ENCODE data around the gene KCNH3. TPM values are rescaled to one million over a fixed set of nuclear protein-coding genes. Genes with fewer than 3 reads are reported as not detected.

The KCNH3 gene
- total RNA-seq, 1 donor from 2014 or later, result 7.5 TPM

GRCh38 chr12:49545815-49546214 is 7.0 kb downstream of the KCNH3 start:
- no peak for DNase-seq

DNA sequence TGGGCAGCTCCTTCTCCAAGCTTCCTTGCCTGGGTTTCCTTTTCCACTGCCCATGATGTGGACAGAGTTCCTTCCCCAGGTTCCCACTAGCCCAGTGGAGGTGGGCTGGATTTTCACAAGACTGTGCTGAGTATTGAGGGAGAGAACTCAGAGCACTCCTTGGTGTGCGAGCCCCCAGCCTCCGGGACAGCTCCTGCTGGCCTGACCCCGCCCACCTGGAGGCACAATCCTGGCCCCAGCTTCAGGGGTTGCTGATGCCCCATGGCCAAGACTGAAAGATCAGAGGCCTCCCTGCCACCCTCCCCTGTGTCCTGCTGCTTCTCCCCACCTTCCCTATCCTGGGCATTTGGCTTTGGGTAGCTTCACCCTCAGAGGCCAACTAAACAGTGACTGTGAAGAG is 7.7 kb downstream of the KCNH3 start:
- no peak for DNase-seq

GRCh38 chr12:49547090-49547690 is 8.4 kb downstream of the KCNH3 start:
- DNase-seq, result no peak

DNA sequence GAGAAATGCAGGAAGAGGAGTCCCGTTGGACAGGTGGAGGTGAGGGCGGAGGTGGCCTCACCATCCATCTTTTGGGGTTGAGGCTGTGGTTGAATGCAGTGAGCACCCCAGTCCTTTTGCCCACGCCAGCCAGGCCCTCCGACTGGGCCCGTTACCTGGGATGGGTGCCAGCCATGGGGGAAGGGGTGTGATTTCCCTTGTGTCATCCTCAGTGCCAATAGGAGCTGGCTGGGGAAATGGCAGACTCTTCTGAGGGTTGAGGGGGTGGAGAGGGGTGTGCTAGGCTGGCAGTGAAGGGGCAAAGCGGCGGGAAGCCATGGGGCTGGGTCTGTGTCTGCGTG is 9.6 kb downstream of the KCNH3 start:
- DNase-seq, result no peak

DNA sequence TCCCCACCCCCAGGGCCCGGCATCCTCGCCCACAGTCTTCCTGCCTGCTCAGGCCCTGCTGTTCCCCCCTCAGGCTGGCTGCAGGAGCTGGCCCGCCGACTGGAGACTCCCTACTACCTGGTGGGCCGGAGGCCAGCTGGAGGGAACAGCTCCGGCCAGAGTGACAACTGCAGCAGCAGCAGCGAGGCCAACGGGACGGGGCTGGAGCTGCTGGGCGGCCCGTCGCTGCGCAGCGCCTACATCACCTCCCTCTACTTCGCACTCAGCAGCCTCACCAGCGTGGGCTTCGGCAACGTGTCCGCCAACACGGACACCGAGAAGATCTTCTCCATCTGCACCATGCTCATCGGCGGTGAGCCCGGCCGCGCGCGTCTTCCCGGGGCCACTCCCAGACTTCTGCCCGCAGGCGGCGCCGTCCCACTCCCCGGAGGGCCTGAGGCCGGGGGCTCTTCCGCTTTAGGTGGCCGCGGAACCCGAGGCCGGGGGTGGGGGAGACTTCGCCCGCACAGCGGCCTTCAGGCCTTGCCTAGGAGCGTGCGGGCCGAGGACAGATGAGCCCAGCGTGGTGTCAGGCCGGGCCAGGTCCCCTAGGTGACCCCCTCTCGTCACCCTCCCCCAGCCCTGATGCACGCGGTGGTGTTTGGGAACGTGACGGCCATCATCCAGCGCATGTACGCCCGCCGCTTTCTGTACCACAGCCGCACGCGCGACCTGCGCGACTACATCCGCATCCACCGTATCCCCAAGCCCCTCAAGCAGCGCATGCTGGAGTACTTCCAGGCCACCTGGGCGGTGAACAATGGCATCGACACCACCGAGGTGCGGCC is 10.2 kb downstream of the KCNH3 start:
- DNase-seq, result no peak

- no peak for DNase-seq
Measured at GRCh38 chr12:49549735-49550692, 11.2 kb downstream of the KCNH3 start.

DNA sequence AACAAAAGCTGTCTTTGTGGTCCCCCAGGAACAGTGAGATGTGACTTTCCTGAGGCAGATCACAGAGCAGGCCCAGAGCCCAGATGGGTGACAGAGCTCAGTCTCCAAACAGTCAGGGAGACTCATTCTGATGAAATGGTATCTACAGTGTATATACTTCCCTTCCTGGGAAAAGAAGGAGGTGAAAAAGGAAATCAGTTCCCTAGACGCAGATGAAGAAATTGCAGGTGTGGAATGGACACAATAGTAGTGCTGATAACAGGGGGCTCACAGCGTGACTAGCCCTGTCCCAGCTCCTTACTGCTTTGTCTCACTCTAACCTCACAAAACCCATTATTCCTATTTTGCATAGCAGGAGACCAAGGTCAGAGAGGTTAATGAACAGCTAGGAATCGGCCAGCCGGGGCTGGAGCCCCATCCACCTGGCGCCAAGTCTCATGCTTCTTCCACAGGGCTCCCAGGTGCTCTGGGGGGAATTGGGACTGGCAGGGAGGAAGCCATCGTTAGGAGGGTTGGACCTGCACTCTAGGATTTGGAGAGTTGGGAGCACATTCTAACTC is 11.9 kb downstream of the KCNH3 start:
- no peak for DNase-seq

DNA sequence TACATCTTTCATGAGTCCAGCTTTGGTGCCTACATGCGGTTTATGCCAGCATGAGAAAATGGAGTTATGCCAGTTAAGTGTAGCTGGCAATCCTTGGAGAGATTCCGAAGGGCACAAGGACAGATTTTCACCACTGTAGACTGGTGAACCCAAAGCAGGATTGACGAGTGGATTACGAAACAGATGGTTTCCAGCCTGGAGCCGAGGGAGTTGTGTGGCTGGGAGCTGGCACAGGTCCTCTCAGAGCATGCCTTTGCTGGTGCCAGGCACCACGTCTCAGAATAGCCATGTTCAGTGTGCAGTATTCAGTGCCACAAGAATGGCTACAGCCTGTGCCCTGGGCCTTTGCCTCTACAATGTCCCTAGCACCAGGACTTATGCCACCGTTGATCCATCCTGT is 13.2 kb downstream of the KCNH3 start:
- peak; percentile 60 for DNase-seq

DNA sequence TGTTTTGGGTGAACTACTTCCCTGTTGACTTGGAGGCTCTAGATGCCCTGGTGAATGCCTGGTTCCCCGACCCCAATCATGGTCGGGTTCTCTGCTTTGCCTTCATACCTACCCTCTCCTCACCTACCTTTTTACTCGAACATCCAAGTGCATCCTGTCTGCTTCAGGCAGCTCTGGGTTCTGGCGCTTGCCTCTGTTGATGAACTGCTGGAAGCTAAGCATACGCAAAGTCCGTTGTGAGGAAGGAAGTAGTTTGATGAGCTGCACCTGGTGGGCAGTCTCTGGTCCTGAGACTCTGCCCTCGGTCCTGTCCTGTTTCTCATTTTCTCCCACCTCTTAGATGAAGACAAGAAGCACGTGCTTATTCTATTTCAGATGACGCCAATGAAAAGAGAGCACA is 13.6 kb downstream of the KCNH3 start:
- DNase-seq, result no peak

- DNase-seq, result no peak
Measured at GRCh38 chr12:49552899-49553298, 14.1 kb downstream of the KCNH3 start.

GRCh38 chr12:49553512-49554088 is 14.8 kb downstream of the KCNH3 start:
- no peak for DNase-seq

DNA sequence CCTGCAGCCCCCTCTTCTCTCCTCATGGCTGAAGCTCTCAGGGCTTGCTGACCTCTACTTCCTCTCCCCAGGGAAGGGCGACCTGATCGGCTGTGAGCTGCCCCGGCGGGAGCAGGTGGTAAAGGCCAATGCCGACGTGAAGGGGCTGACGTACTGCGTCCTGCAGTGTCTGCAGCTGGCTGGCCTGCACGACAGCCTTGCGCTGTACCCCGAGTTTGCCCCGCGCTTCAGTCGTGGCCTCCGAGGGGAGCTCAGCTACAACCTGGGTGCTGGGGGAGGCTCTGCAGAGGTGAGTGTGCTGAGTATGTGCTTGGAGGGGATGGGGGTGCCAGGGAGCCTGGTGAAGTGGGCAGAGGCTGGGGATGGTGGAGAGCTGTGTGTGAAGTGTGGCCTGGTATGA is 15.4 kb downstream of the KCNH3 start:
- no peak for DNase-seq

DNA sequence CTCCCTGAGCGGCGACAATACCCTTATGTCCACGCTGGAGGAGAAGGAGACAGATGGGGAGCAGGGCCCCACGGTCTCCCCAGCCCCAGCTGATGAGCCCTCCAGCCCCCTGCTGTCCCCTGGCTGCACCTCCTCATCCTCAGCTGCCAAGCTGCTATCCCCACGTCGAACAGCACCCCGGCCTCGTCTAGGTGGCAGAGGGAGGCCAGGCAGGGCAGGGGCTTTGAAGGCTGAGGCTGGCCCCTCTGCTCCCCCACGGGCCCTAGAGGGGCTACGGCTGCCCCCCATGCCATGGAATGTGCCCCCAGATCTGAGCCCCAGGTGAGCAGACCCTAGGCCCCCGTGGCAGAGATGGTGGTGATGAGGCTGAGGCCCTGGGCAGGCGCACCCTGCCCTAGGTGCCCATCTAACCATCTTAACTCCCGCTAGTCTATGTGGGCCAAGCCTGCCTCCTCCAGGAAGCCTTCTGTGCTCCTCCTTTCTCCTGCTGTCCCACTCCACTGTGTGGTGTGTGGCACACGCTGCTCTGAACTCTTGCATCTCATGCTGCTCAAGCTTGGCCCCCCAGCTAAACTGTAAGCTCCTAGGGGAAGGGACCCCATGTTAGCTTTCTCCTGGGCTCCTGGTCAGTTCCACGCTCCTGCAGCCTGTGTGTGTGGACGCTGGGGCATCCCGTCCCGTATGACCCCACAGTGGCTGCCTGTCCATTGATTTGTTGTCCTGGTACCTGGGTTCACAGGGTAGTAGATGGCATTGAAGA is 17.0 kb downstream of the KCNH3 start:
- no peak for DNase-seq

DNA sequence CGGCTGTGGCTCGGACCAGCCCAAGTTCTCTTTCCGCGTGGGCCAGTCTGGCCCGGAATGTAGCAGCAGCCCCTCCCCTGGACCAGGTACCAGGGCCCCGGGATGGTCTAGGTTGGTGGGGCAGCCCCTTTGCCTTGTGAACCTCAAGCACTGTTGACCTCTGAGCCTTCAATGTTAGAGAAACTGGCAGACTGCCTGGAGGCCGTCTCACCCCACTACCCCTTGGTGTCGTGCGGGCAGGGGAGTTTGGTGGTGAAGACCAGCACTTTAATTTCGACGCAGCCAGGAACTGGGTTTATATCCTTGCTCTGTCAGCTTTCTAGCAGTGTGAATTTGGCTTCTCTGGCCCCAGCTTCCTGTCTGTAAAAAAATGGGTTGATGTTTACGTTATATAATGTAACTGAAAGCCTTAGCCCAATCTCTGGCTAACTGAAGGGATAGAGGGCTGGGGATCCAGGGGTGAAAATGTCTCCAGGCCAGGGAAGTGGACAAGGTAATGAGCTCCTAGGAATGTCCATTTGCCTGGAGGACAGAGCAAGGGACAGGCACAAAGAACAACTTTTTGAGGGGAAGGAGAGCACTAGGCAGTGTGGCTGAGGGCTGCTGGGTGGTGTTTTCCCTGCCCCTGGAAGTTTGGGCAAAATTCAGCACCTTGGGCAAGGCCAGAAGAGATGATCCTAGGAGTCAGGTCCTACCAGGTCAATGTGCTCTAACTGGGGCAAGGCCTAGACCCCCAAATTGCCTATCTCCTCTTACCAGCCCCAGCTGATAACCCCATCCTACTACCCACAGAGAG is 17.8 kb downstream of the KCNH3 start:
- no peak for DNase-seq

- DNase-seq, result no peak
Measured at GRCh38 chr12:49557187-49557916, 18.5 kb downstream of the KCNH3 start.

GRCh38 chr12:49557917-49558215 is 19.0 kb downstream of the KCNH3 start:
- no peak for DNase-seq

DNA sequence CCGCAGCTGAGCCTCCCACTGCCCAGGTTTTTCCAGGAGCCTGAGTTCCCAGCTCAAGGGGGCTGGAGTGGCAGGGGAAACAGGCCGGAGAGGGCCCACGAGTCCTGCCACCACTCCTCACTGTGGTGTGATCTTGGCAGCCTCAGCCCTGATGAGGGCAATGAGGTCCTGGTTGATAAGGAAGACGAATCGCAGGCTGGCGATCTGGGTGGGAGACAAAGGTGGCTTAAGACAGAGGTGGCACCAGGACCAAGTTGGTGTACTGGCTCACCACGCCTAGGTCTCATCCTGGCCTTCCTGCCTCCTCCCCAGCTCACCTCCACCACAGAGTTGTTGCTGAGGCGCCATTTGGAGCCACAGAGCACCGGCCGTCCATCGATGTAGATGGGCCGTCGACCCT is 19.7 kb downstream of the KCNH3 start:
- DNase-seq, result no peak

GRCh38 chr12:49559011-49559675 is 20.3 kb downstream of the KCNH3 start:
- no peak for DNase-seq

GRCh38 chr12:49560695-49561094 is 21.9 kb downstream of the KCNH3 start:
- DNase-seq, result no peak

DNA sequence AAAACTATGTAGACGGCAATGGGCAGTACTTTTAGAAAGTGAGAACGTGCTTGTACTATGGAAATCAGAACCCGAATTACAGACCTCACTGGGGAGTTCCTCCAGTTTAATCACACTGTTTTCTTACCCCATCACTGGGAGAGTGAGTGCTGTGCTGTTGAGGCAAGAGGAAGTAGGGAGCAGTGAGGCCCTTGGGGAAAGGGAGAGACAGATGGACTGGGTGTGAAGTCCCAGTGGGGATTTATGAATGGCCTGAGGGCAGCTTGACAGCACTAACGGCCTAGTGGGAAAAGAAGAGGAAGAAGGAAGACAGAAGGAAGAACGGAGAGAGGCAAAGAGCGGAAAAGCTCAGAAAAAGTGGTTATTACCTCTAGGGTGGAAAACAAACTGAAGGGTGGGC is 23.4 kb downstream of the KCNH3 start:
- no peak for DNase-seq

Data from occipital lobe (tissue), 2 donors.